Adipose tissue (tissue), 3 donors: ENCODE measurements around the gene COL1A1. TPM values are rescaled to one million over a fixed set of nuclear protein-coding genes. Genes with fewer than 3 reads are reported as not detected.

Experiments
- H3K27ac ChIP-seq: one replicate; pipeline ENCODE4 v1.5.1; 2013; ENCODE audit warnings: low read depth, low read length
- WGBS, 3 donors: extraction: QIAGEN DNeasy Blood & Tissue Kit; methylation state at CpG; one replicate each; pipeline ENCODE4 v1.1.7; 2013; 5-methylcytosine and 5-hydroxymethylcytosine counted together
- polyA plus RNA-seq, 3 donors: library from polyadenylated mRNA; stranded (reverse); fragments of 200-250 nt; gene quantifications; one replicate each; pipeline ENCODE4 v1.2.3, GENCODE V29; 2013
- donor health status: healthy with polysubstance abuse.
- donor health status: Bipolar disorder and iron deficiency.
- donor health status: healthy.

COL1A1 gene
- polyA plus RNA-seq, 3 donors = 29.6 to 209 (median 106) TPM

- WGBS, 3 donors = 11 to 17% (median 12%) methylated on average over 21 to 22 of the region's 22 CpGs
- H3K27ac ChIP-seq = no peak overlapping the region
These were observed 23.2 kb downstream of the COL1A1 start for GRCh38 chr17:50177983-50178834.

- WGBS, 3 donors = 88 to 91% (median 88%) methylated on average over 10 of the region's 10 CpGs
- H3K27ac ChIP-seq = no peak overlapping the region
These were observed 24.0 kb downstream of the COL1A1 start for GRCh38 chr17:50177476-50177875.

DNA sequence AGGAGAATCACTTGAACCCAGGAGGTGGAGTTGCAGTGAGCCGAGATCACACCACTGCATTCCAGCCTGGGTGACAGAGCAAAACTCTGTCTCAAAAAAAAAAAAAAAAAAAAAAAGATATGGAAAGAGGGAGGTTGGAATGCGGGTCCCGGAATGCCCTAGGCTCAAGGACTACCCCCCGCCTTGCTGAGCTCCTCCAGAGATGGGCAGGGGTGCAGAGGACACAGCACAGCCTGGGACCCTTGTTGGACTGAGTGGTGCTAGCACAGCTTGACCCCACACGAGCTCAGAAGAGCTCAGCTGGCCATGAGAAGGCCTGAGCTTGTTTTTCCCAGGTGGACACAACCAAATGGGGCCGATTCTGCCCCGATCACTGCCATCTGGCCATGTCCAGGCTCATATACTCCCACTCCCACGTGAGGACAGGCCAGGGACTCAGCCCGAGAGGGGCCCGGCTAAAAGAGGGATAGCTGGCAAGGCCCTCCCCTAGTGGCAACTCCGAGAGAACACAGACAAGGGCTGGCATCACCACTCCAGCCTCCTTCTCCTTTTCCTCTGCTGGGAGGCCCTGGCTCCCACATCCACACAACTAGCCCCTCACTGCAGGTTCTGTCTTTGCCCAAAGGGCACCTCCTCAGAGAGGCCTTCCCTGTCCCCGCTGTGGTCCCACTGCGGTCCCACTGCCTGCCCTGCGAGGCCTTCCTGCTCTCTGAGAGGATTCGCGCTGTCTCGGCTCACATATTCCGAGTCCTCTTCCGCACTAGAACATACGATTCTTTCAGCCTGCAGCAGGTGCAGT lies 24.7 kb downstream of the COL1A1 start:
- WGBS, 3 donors = 93% methylated on average over 20 of the region's 20 CpGs
- no peak overlapping the region for H3K27ac ChIP-seq

DNA sequence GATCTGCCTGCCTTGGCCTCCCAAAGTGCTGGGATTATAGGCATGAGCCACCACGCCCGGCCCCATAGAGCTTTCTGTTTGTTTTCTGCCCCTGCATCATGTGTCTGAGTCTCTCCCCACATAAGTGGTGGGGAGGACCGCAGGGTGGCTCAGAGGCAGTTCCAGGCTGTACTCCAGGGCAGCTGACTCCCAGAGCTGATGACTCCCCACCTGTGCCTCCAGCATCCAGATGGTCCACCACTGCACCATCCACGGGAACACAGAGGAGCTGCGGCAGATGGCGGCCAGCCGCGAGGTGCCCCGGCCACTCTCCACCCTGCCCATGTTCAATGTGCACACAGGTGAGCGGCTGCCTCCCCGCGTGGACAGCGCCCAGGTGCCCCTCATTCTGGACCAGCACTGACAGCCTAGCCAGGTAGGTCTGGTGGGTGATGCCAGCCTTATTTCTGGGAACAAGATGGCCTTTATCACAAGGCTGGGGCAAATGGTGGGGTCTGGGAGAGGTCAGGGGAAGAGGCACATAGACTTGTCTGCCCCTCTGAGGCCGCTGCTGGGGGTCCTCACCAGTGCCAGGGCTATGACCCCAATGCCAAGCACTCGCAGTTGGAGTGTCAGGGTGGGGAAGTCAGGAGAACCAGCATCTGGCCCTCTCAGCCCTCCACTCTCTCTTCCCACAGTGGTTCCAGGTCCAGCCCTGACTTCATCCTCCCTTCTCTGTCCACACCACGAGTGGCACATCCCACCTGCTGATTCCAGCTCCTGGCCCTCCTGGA lies 26.2 kb downstream of the COL1A1 start:
- no peak overlapping the region for H3K27ac ChIP-seq
- 89 to 93% (median 92%) methylated on average over 15 to 16 of the region's 16 CpGs for WGBS, 3 donors

DNA sequence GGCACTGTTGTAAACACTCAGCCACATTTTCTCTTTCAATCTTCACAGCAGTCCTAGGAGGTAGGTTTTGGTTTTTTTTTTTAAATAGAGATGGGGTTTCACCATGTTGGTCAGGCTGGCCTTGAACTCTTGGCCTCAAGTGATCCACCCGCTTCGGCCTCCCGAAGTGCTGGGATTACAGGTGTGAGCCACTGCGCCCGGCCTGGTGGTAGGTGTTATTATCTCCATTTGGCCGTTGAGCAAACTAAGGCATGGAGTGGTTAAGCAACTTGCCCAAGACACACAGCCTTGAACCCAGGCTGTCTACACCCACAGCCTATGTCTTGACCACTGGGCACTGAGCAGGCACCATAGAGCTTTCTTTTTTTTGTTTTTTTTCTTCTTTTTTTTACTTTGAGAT lies 27.0 kb downstream of the COL1A1 start:
- 69 to 79% (median 75%) methylated on average over 6 of the region's 6 CpGs for WGBS, 3 donors

GRCh38 chr17:50173335-50173941 lies 28.0 kb downstream of the COL1A1 start:
- WGBS, 3 donors = 50 to 76% (median 55%) methylated on average over 10 of the region's 10 CpGs
- no peak overlapping the region for H3K27ac ChIP-seq

More for the DNA sequence above, 27.0 kb downstream of the COL1A1 start:
- H3K27ac ChIP-seq = no peak overlapping the region

- WGBS, 3 donors = 55 to 67% (median 56%) methylated on average over 6 of the region's 6 CpGs
- no peak overlapping the region for H3K27ac ChIP-seq
These were observed 28.5 kb downstream of the COL1A1 start for GRCh38 chr17:50172936-50173334.

DNA sequence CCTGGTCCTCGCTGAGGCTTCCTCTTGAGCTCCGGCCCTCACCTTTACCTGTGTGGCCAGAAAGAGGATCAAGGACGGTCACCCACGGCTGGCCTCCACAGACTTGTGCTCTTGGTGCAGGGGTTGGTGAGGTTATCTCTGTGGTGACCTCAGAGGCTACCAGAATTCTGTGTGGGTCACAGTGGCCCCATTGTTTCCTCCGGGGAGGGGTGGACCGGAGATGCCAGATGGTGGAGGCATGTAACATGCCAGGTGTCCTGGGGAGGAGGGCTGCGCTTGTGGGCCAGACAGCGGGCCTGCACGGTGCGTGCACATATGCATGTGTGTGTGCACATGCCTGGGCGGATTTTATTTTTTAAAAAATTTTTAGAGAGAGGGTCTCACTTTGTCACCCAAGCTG lies 29.3 kb downstream of the COL1A1 start:
- WGBS, 3 donors = 87 to 94% (median 89%) methylated on average over 11 of the region's 11 CpGs
- H3K27ac ChIP-seq = no peak overlapping the region

DNA sequence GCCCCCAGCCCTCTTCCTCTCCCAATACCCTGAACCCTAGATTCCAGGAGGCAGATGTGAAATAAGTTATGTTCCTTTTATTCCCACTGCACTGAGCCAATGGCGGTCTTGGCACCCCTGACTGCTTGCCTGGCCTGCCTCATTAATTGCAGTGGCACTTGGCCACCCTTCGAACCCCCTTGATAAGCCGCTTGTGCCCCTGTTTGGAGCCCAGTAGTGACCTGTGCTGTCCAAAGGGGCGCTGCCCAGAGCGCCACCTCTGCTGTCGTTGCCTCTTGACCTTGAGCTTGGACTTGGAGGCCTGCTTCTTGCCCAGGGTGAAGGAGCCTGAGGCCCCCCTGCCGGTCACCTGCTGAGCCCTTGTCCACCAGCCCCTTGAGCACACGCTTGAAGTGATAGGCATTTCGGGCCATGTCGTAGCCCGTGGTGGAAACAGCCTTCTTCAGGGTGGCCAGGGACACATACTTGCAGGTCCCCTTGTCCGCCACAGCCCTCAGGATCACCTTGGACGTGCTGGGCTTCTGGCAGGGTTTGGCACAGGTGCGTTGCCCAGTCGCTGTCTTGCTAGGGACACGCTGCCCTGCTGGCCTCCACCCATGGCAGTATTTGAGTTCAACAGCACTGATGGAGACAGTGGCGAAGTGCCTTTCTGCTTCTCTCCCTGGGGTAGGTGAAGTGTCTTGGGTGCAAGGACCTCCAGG lies 29.9 kb downstream of the COL1A1 start:
- H3K27ac ChIP-seq = no peak overlapping the region
- 87 to 93% (median 92%) methylated on average over 17 of the region's 17 CpGs for whole genome bisulfite sequencing, 3 donors

DNA sequence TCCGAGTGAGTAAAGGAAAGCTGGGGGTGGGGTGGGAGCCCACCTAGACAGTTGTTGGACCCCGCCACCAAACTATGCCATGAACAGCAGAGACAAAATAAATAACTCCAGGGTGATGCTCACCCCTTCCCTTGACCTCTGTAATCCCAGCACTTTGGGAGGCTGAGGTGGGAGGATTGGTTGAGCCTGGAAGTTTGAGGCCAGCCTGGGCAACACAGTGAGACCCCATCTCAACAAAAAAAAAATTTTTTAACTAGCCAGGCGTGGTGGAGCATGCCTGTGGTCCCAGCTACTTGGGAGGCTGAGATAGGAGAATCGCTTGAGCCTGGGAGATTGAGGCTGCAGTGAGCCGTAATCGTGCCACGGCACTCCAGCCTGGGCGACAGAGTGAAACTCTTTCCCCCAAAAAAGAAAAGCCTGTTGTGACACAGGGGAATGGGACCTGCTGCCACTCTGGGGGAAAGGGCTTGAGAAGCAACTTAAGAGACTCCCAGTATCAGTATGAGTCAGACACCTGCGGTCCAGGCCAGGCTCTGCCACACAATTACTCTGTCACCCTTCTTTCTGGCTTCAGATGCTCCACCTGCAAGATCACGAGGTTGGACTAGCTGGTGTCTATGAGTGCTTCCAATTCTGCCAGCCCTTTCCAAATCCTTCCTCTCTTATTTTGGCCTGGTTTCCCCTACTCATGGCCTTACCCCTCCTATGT lies 30.6 kb downstream of the COL1A1 start:
- 90 to 95% (median 91%) methylated on average over 10 of the region's 10 CpGs for WGBS, 3 donors
- H3K27ac ChIP-seq = no peak overlapping the region

DNA sequence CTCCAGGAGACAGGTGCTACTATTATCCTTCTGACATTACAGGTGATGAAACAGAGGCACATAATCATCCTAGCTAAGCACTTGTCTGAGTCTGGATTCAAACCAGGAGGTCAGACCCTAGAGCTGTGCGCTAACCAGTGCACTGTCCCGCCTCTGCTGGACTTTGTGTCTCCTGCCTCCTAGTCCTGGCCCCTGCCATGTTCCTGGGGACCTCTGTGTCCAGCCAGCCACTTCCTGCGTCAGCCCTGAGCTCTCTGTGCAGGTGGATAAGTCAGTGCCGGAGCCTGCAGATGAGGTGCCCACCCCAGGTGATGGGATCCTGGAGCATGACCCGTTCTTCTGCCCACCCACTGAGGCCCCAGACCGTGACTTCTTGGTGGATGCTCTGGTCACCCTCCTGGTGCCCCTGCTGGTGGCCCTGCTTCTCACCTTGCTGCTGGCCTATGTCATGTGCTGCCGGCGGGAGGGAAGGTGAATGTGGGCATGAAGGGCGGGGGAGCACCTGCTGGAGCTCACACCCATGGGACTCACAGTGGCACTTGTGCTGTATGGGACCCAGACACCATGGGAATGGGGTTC lies 31.5 kb downstream of the COL1A1 start:
- WGBS, 3 donors = 82 to 94% (median 86%) methylated on average over 9 of the region's 9 CpGs
- no peak overlapping the region for H3K27ac ChIP-seq

GRCh38 chr17:50169121-50169764 lies 32.2 kb downstream of the COL1A1 start:
- H3K27ac ChIP-seq = no peak overlapping the region
- 30 to 35% (median 32%) methylated on average over 14 of the region's 14 CpGs for WGBS, 3 donors

- WGBS, 3 donors = 68 to 78% (median 73%) methylated on average over 10 to 13 of the region's 13 CpGs
- H3K27ac ChIP-seq = no peak overlapping the region
These were observed 33.1 kb downstream of the COL1A1 start for GRCh38 chr17:50168319-50168718.

GRCh38 chr17:50167371-50167770 lies 34.1 kb downstream of the COL1A1 start:
- H3K27ac ChIP-seq = no peak overlapping the region
- WGBS, 3 donors = 85 to 87% (median 87%) methylated on average over 15 to 19 of the region's 19 CpGs

- 73 to 86% (median 77%) methylated on average over 5 to 7 of the region's 7 CpGs for WGBS, 3 donors
- no peak overlapping the region for H3K27ac ChIP-seq
These were observed 34.8 kb downstream of the COL1A1 start for GRCh38 chr17:50166518-50167181.
